ENCODE data around the gene OR6C68.
A peak's percentile ranks its signal among the peaks of the same experiment; 100 is the strongest.
"Not testable (repeated sequence)": the region's sequence is repeated elsewhere in the genome, so short reads cannot be mapped to it uniquely, and the experiment has no call there.

Gene OR6C68

DNA sequence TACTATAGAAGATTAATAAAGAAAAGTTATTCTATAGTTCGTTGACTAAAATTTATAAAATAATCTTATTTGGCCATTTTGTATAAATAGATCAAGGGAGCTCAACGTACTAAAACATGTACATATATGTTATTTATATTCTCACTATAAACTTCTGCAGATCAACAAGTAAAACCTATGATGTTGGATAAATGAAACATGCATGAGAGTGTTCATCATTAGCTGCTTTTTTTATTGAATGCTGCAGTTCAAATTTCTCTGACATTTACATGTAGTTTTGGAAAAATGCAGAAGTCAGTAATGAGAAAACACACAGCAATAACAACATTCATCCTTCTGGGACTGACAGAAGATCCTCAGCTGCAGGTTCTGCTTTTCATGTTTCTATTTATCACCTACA is at the start of gene OR6C68:
TSS of gene OR6C68 (plus strand) at position 301 of the 400 bp plus-strand sequence. CDS start at position 301, 0 bp downstream.
- DNase-seq, result no peak

DNA sequence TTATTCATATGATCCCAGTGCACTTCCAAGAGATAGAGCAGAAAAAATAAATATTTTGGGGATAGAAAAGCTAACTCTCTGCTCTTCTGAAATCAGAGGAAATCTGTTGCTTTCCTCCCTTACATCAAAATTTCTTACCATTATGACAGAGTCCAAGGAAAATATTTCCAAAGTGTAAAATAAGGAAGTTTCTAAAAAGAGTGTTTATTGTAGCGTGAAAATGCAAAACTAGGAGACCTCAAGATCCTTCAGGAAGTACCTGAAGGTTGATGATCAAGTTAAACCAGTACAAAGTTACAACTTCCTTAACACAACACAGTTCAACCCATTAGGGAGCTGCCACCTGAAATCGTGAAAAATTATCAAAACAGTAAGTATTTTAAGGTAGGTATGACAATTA is 48.4 kb upstream of the OR6C68 start, which contains the start of gene OR6C2:
TSS of gene OR6C2 (plus strand) at position 301 of the 400 bp plus-strand sequence. CDS start 8,138 bp downstream, outside the sequence.
- DNase-seq, result no peak

DNA sequence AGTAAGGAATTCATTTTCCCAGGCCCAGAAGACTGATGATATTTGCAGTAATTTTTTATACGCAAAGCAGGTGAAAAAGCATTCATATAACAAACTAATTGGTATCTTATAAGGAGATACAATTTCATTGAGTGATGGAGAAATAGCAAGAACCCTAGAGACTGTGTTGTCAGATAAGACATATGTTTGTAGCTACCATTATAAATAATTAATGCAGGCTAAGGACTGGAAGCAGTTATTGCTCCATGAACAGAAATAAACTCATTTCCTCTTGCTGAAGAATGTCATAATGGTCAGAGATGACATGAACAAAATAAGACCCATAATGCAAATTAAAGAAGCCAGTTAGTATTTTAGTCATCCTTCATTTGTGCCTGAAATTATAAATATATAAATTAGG is 46.8 kb upstream of the OR6C68 start:
- DNase-seq, result no peak

DNA sequence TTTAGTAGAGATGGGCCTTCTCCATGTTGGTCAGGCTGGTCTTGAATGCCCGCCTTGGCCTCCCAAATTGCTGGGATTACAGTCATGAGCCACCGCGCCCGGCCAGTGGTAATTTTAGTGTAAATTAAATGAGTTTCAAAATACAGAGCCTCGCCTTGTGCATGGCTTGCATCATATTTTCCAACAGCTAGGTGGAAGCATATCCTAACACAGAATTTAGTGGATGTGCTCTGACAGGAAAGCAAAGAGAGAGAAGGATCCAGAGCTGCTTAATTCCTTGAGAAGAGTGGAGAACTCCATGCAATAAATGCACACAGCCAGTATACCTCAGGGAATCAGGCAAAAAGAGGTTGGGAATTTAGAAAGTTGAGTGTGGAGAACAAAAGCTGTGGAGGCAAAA is 45.9 kb upstream of the OR6C68 start:
- no peak for DNase-seq

DNA sequence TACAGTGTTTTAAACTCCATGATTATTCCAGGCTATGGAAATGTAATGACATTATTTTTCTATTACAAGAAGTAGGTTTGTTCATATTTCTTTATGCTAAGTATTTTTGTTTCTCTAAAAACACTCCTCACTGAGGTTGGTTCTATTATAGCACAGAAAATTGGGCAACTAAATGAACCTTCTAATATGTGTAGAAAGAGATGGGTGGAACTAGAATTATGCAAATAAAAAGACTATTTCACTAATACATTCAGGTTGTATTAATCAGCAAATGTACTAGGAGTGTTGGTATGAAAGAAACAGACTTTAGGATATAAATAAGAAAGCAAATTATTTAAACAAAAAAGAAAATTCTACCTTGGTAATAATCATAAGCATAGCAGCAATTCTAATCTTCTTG is 43.4 kb upstream of the OR6C68 start:
- DNase-seq, result no peak

DNA sequence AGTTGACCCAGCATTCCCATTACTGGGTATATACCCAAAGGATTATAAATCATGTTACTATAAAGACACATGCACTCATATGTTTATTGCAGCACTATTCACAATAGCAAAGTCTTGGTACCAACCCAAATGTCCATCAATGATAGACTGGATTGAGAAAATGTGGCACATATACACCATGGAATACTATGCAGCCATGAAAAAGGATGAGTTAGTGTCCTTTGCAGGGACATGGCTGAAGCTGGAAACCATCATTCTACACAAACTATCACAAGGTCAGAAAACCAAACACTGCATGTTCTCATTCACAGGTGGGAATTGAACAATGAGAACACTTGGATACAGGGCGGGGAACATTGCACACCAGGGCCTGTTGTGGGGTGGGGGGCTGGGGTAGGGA is 27.3 kb upstream of the OR6C68 start:
- DNase-seq, result not testable (repeated sequence)

DNA sequence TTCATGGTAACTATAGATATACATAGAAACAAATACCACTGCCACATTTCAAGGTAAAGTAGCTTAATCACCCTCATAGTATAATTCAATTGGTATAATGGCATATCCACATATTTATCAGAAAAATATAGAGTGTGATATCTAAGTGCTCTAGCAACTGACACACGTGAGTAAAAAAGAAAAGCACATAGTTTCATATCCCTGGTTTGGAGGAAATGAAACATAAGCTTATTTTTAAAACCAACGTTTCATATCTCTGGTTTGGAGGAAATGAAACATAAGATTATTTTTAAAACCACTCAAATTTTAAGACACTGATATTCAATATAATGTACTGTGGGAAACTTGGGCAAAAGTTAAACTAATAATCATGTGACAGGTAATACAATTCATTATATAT is 24.3 kb upstream of the OR6C68 start:
- no peak for DNase-seq

DNA sequence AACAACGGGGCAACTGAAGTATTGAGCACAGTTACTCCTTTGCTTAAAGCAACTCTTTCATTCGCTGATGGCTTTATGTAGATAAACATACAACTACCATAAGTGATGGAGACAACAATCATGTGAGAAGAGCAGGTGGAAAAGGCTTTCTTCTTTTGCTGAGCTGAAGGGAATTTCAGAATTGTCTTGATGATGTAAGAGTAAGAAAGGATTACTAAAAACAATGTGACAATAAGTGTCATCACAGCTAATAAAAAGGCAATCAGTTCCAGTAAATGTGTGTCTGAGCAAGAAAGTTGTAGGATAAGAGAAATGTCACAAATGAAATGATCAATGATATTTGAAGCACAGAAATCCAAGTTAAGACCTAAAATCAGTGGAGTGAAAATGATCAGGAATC is 22.9 kb upstream of the OR6C68 start:
- no peak for DNase-seq

DNA sequence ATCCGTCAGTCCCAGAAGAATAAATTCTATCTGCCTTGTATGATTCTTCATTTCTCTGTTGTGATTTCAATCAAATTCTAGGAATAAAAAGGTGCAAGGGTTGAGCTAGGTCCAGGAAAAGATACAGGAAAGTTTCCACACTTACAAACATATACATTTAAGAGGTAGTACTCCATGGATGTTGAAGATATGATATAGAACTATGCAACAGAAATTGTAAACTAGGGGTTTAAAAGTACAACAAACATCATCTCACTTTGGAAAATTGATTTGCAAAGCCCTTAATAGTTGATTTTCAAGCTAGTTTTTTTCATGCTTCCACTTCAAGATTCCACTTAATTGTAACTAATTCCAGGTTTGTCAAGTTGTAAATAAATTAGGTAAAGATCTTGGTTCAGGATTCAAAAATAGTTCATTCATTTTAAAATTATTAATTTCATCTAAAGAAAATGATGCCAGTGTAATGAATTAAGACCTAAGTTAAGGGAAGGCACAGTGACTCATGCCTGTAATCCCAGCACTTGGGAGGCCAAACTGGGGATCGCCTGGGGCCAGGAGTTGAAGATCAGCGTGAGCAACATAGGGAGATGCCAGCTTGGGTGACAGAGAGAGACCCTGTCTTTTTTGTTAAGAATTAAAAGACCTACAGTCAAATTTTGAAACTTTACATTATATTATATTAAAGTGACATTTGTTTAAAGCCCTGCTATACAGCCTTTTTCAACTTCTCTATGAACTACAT is 21.9 kb upstream of the OR6C68 start, which contains the start of gene OR6C70:
TSS of gene OR6C70 (minus strand) at position 51 of the 742 bp plus-strand sequence. CDS start at position 51, 0 bp downstream.
- DNase-seq, result no peak

DNA sequence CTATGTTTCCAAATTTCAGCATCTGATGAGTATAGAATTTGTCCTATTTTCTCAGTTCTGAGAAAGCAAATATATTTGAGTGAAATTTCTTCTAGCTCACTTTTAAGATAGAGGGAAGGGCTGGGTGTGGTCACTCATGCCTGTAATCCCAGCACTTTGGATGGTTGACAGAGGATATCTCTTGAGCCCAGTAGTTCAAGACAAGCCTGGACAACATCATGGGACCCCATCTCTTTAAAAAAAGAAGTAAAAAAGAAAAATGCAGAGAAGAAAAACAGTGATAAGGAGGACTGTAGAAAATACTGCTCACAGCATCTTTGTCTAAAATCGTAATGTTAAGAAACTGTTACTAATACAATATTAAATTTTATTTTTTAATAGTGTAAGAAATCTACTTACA is 19.9 kb upstream of the OR6C68 start:
- DNase-seq, result no peak

DNA sequence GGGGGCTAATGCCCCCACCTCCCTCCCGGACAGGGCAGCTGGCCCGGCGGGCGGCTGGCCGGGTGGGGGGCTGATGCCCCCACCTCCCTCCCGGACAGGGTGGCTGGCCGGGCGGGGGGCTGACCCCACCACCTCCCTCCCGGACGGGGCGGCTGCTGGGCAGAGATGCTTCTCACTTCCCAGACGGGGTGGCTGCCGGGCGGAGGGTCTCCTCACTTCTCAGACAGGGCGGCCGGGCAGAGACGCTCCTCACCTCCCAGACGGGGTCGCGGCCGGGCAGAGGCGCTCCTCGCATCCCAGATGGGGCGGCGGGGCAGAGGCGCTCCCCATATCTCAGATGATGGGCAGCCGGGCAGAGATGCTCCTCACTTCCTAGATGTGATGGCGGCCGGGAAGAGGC is 13.0 kb upstream of the OR6C68 start:
- DNase-seq, result not testable (repeated sequence)

DNA sequence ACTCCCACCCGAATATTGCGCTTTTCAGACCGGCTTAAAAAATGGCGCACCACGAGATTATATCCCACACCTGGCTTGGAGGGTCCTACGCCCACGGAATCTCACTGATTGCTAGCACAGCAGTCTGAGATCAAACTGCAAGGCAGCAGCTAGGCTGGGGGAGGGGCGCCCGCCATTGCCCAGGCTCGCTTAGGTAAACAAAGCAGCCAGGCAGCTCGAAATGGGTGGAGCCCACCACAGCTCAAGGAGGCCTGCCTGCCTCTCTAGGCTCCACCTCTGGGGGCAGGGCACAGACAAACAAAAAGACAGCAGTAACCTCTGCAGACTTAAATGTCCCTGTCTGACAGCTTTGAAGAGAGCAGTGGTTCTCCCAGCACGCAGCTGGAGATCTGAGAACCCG is 7.9 kb upstream of the OR6C68 start:
- not testable (repeated sequence) for DNase-seq

DNA sequence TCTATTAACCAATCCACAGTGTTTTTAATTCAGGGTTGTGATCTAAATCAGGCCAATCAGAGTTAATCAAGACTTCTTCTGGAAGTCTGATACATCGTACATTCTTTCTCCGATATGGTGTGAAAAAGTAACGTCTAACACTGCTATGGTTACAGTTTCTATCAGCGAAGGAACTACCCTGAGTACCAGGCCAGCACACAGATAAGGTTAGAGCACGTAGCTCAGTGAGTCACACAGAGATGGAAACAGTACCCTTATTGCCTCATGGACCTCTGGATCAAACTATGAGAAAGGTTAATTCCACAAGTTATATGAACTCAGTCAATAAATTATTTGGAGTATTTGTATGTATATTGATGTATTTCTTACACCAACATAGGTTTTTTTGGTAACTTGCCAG is 3.3 kb downstream of the OR6C68 start:
- no peak for DNase-seq

DNA sequence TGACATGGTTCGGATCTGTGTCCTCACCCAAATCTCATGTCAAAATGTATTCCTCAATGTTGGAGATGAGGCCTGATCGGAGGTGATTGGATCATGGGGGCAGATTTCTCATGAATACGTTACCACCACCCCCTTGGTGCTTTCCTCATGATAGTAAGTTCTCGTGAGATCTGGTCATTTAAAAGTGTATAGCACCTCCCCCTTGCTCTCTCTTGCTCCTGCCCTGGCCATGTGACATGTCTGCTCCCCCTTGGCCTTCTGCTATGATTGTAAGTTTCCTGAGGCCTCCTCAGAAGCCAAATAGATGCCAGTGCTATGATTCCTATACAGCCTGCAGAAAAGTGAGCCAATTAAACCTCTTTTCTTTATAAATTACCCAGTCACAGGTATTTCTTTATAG is 7.1 kb downstream of the OR6C68 start:
- DNase-seq, result no peak

DNA sequence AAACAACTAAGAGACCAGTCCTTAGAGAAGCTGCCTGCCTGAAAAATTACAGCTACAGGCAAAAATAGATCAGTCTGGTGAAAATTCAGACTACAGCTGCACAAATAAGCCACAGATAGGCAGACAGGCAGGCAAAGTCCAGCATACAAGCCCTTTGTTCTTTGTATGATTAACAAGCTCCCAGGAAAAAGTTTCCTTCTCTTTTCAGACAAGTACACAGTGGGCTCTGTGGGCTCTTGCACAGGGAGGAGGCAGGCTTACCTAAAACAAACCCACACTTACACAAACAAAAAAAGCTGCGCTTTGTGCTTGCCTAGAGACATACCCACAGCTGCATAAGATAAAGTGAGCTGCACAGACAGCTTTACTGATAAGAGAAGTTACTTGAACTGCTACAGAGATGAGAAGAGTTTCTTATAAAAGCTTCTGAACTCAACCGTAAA is 7.7 kb downstream of the OR6C68 start:
- no peak for DNase-seq

DNA sequence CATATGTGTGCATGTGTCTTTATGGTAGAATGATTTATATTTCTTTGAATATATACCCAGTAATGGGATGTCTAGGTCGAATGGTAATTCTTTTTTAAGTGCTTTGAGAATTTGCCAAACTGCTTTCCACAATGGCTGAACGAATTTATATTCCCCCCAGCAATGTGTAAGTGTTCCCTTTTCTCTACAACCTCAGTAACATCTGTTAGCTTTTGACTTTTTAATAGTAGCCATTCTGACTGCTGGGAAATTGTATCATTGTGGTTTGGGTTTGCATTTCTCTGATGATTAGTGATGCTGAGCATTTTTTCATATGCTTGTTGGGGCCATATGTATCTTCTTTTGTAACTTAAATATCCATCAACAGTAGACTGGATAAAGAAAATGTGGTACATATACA is 9.4 kb downstream of the OR6C68 start:
- no peak for DNase-seq

DNA sequence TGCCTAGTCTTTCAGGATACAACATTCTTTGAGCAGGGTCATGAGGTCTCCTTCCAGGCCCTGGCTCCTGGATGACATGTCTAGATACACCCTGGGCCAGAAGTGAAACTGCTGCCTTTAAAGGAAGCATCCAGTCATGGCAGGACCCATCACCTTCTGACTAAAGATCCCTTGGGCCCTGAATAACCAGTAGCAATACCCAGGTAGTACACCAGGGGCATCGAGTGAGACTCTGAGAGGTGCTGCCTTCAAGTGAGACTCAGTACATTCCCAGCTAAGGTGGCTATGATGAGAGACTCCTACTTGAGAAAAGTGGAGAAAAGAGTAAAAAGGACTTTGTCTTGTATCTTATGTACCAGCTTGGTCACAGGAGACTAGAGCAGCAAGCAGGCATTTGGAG is 23.5 kb downstream of the OR6C68 start:
- peak in 1 of 2 experiments; percentile 1 for DNase-seq

DNA sequence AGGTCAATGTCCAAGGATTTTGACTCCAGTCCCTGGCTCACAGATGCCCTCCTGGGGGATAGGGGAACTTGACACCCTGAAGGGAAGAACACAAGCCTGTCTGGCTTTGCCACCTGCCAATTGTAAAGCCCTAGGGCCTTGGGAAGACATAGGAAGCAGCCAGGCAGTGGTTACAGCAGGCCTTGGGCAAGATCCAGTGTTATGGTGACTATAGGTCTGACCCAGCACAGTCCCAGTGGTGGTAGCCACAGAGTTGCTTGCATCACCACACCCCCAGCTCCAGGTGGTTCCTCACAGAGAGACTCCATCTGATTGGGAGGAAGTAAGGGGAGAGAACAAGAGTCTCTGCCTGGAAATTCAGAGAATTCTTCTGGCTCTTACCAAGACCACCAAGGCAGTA is 24.2 kb downstream of the OR6C68 start:
- DNase-seq, result no peak

Data from NCI-H524 (cell line).